ENCODE measurements around the gene ALG8. TPM values are rescaled to one million over a fixed set of nuclear protein-coding genes. Genes with fewer than 3 reads are reported as not detected.

Gene ALG8
- total and polyA plus RNA-seq, 2 of the 8 experiments (the other 6 are each of a cell fraction or from before 2014, with no cell fraction given) = 66.7 to 84.3 TPM

DNA sequence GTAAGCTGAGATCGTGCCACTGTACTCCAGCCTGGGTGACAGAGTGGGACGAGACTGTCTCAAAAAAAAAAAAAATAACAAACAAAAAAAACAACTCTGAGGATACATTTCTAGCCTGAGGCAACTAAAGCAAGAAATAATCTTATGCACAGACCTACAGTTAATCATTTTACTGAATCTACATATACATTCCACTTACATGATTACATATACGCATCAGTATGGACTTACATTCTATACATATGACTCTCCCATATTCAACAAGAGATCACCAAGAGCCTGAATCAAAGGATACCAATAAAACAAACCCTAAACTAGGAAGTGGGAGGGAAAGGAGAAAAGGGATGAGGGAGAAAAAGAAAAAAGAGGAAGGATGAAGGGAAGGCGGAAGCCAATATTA, 1.1 kb downstream of the ALG8 start:
- 94% methylated on average over 4 of the region's 4 CpGs; no CpG with 5 or more reads in 1 of the 2 experiments for WGBS, 2 experiments (ENCODE audit: extremely low coverage in 1 of 2, insufficient coverage in 1 of 2, insufficient read length in 1 of 2, insufficient replicate concordance in 2 of 2, low coverage in 1 of 2, low lambda C conversion rate in 2 of 2, missing lambda C conversion rate in 1 of 2)
- Histone ChIP-seq H3K4me3 (ENCODE audit: extremely low read depth in 1 of 4, insufficient read depth in 2 of 4, low read depth in 3 of 4, low read length in 4 of 4) (peak overlapping the region in 3 of 4 experiments; percentile 82 to 91 (median 87); a peak in 4 of 8 replicates), H2BK15ac (ENCODE audit: low read length) (no peak overlapping the region), H3K18ac (ENCODE audit: extremely low read depth, low read length) (no peak overlapping the region), H3K79me1 (ENCODE audit: low read depth, low read length) (0 out of 2 replicates have a peak, but pooled peaks cover 3% of the 10 kb centered on the region), H3K56ac (replicated peaks; ENCODE audit: insufficient read length, low read depth, low read length) (no peak overlapping the region), H3K27me3 (replicated peaks in 1 of 4; ENCODE audit: control insufficient read depth in 3 of 4, extremely low read depth in 1 of 4, insufficient read depth in 3 of 4, low read length in 3 of 4) (no peaks in the 10 kb centered on the region), H3K79me2 (ENCODE audit: control insufficient read depth in 1 of 2, insufficient read depth in 2 of 2, low read length in 2 of 2) (peaks cover 0 to 25% of the 10 kb centered on the region in 2 experiments; a peak in 3 of 4 replicates), H3K4ac (replicated peaks; ENCODE audit: insufficient read length, low read depth, low read length) (no peak overlapping the region), H4K91ac (replicated peaks; ENCODE audit: insufficient read length, low read length) (no peak overlapping the region), H4K5ac (ENCODE audit: insufficient read length, low read depth, low read length) (no peak overlapping the region), H3K9ac (replicated peaks in 1 of 4; ENCODE audit: extremely low read depth in 1 of 4, low read depth in 3 of 4, low read length in 3 of 4) (no peak overlapping the region; a peak in 1 of 7 replicates), H2BK5ac (ENCODE audit: low read depth, low read length) (no peak overlapping the region), H2BK120ac (replicated peaks; ENCODE audit: low read depth, low read length) (no peak overlapping the region), H2BK12ac (ENCODE audit: low read depth, low read length) (no peak overlapping the region), H3K14ac (ENCODE audit: insufficient read length) (no peak overlapping the region), H3K23me2 (ENCODE audit: low read depth, low read length) (peaks cover 11% of the 10 kb centered on the region), H2AK5ac (ENCODE audit: low read depth, low read length) (no peak overlapping the region), H4K20me1 (replicated peaks in 1 of 2; ENCODE audit: control insufficient read depth in 1 of 2, insufficient read depth in 2 of 2, low read length in 2 of 2) (no peaks in the 10 kb centered on the region), H3K4me1 (replicated peaks in 1 of 4; ENCODE audit: control insufficient read depth in 3 of 4, insufficient read depth in 4 of 4, low read length in 3 of 4) (no peaks in the 10 kb centered on the region; a peak in 1 of 7 replicates), H3K9me3 (ENCODE audit: insufficient read depth in 2 of 2, low read depth in 1 of 2, low read length in 1 of 2) (no peaks in the 10 kb centered on the region), H3K4me2 (ENCODE audit: insufficient read depth in 1 of 2, low read depth in 2 of 2, low read length in 2 of 2) (peak overlapping the region; percentile 76 to 82; a peak in 3 of 4 replicates), H3K23ac (ENCODE audit: insufficient read length) (no peak overlapping the region), H3K27ac (ENCODE audit: low read depth, low read length) (no peak overlapping the region), H2AFZ (ENCODE audit: low read length) (no peak overlapping the region), H3K36me3 (ENCODE audit: control insufficient read depth in 2 of 4, insufficient read depth in 4 of 4, low read length in 3 of 4) (peaks cover 2 to 13% (median 8%) of the 10 kb centered on the region in 4 experiments; a peak in 5 of 8 replicates), H4K8ac (ENCODE audit: extremely low read depth, insufficient read depth, low read length) (no peak overlapping the region), H2BK20ac (ENCODE audit: low read length) (no peak overlapping the region)
- FAIRE-seq = no peak
- CTCF ChIA-PET (ENCODE audit: partially characterized antibody) = no interaction called here
- no peak for DNase-seq (ENCODE audit: low read depth in 1 of 2, low spot score in 2 of 2)
- no peak for TF ChIP-seq E2F6 (IDR thresholded peaks at IDR 0.05)
- TF ChIP-seq EP300 (IDR thresholded peaks at IDR 0.05; ENCODE audit: borderline replicate concordance in 1 of 2, low read depth in 2 of 2, low read length in 2 of 2) = no peak
- POLR2A ChIA-PET (ENCODE audit: partially characterized antibody) = interaction anchor here (0.8 to 2.5 kb wide), 7 partner anchors 10 to 436 kb away, joined by 3 to 16 read pairs (median 3); partner anchors contain the start of gene NARS2
